ENCODE results near the gene AKAP14.
A peak's percentile ranks its signal among the peaks of the same experiment; 100 is the strongest.

AKAP14 gene

GRCh38 chrX:119871599-119872395 lies 23.9 kb upstream of the AKAP14 start, which contains the start of the genes NDUFA1 and RNF113A:
Gene NDUFA1 (plus strand): TSS chrX:119871832. CDS start chrX:119871912, 80 bp downstream.
Gene RNF113A (minus strand): TSS chrX:119871733. CDS start chrX:119871613, 120 bp downstream.
- DNase-seq (ENCODE audit: extremely low read depth, insufficient read length), result peak; percentile 96
- peak within 1 kb of the TSS; percentile 79 for H3K4me3 ChIP-seq (replicated peaks; ENCODE audit: low read depth, low read length)
- H3K36me3 ChIP-seq (ENCODE audit: control insufficient read depth, insufficient read depth, low read length), result no peaks in the 10 kb centered on the region
- no peaks in the 10 kb centered on the region for H3K27me3 ChIP-seq (replicated peaks; ENCODE audit: control insufficient read depth, insufficient read depth, low read length)
- TF ChIP-seq CTCF (IDR thresholded peaks at IDR 0.05; ENCODE audit: insufficient read depth, low read length, poor library complexity, severe bottlenecking), result no peak

- DNase-seq (ENCODE audit: extremely low read depth, insufficient read length), result no peak
- no peak for TF ChIP-seq CTCF (IDR thresholded peaks at IDR 0.05; ENCODE audit: insufficient read depth, low read length, poor library complexity, severe bottlenecking)
- no peak overlapping the region for H3K4me3 ChIP-seq (replicated peaks; ENCODE audit: low read depth, low read length)
- no peaks in the 10 kb centered on the region for H3K36me3 ChIP-seq (ENCODE audit: control insufficient read depth, insufficient read depth, low read length)
- no peaks in the 10 kb centered on the region for H3K27me3 ChIP-seq (replicated peaks; ENCODE audit: control insufficient read depth, insufficient read depth, low read length)
Observed at GRCh38 chrX:119878740-119879139, 17.0 kb upstream of the AKAP14 start.

GRCh38 chrX:119880076-119880475 lies 15.6 kb upstream of the AKAP14 start:
- Histone ChIP-seq H3K4me3 (replicated peaks; ENCODE audit: low read depth, low read length) (no peak overlapping the region), H3K27me3 (replicated peaks; ENCODE audit: control insufficient read depth, insufficient read depth, low read length) (no peaks in the 10 kb centered on the region), H3K36me3 (ENCODE audit: control insufficient read depth, insufficient read depth, low read length) (no peaks in the 10 kb centered on the region)
- DNase-seq (ENCODE audit: extremely low read depth, insufficient read length), result peak; percentile 30
- TF ChIP-seq CTCF (IDR thresholded peaks at IDR 0.05; ENCODE audit: insufficient read depth, low read length, poor library complexity, severe bottlenecking), result no peak

DNA sequence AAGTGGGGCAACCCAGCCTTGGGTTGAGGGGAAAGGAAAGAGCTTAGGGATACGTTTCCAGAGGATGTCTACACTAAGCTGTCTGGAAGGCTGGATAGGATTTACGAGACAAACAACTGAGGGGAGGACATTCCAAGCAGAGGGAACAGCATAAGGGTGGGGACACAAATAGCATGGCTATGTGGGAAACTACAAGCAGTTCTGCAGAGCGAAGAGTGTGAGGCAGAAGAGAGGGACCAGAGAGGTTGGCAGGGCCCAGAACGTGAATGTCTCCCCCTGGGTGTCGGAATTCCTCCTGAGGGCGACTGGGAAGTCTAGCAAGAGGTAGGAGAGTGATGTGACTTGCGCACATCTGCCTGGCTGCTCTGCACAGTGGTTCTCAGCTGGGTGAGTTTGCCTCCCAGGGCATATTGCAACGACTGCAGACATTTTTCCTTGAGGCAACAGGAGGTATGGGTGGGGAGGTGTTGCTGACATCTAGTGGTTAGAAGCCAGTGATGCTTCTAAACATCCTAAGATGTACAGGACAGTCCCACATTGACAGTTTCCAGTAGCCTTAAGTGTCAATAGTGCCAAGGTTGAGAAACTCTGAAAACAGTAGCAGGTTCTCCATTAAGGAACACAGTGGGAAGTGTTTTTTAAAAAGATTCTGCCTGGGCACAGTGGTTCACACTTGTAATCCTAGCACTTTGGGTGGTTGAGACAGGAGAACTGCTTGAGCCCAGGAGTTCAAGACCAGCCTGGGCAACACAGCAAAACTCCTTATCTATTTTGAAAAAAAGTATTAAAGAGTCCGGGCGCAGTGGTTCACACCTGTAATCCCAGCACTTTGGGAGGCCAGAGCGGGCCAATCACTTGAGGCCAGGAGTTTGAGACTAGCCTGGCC lies 14.9 kb upstream of the AKAP14 start:
- DNase-seq (ENCODE audit: extremely low read depth, insufficient read length), result peak; percentile 31
- Histone ChIP-seq H3K4me3 (replicated peaks; ENCODE audit: low read depth, low read length) (no peak overlapping the region), H3K27me3 (replicated peaks; ENCODE audit: control insufficient read depth, insufficient read depth, low read length) (no peaks in the 10 kb centered on the region), H3K36me3 (ENCODE audit: control insufficient read depth, insufficient read depth, low read length) (no peaks in the 10 kb centered on the region)
- peak; percentile 81 for TF ChIP-seq CTCF (IDR thresholded peaks at IDR 0.05; ENCODE audit: insufficient read depth, low read length, poor library complexity, severe bottlenecking)

DNA sequence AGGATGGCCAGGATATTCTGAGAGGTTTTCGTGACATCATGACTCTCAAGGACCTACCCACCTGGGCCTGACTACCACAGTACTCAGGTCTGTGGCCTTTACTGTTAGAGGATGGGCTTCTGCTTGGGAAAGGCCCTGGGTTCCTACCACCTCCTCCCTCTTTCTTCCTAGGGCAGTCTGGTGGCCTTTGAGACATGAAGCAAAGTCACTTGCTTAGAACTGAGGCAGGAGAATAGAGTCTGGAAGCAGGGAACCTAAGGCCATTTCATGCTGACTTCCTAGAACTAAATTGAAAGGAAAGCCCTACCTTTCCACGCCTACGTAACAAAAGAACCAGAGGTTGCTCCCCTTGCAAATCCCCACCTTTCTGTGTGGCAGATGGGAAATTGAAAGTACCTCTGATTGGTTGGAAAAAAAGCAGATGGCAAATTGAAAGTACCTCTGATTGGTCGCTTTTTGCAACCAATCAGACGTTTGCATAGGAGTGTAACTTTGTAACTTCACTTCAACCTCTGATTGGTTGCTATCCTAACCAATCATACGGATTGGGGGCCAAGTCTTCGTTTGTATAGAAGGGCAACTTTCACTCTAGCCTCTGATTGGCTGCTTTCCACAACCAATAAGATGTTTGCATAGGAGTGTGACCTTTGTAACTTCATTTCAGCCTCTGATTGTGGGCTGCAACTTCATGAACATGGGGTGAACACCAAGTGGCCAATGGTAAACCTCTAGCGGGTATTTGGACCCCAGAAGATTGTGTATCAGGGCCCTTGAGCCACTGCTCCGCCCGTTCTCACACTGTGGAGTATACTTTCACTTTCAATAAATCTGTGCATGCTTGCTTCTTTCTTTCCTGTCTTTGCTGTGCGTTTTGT lies 9.9 kb upstream of the AKAP14 start:
- no peak for DNase-seq (ENCODE audit: extremely low read depth, insufficient read length)
- Histone ChIP-seq H3K27me3 (replicated peaks; ENCODE audit: control insufficient read depth, insufficient read depth, low read length) (no peaks in the 10 kb centered on the region), H3K4me3 (replicated peaks; ENCODE audit: low read depth, low read length) (no peak overlapping the region)

More for the DNA sequence above, 9.9 kb upstream of the AKAP14 start:
- no peaks in the 10 kb centered on the region for H3K36me3 ChIP-seq (ENCODE audit: control insufficient read depth, insufficient read depth, low read length)
- no peak for TF ChIP-seq CTCF (IDR thresholded peaks at IDR 0.05; ENCODE audit: insufficient read depth, low read length, poor library complexity, severe bottlenecking)

Measured in GM06990 (cell line).